ENCODE results near the gene PNPO.

PNPO gene

DNA sequence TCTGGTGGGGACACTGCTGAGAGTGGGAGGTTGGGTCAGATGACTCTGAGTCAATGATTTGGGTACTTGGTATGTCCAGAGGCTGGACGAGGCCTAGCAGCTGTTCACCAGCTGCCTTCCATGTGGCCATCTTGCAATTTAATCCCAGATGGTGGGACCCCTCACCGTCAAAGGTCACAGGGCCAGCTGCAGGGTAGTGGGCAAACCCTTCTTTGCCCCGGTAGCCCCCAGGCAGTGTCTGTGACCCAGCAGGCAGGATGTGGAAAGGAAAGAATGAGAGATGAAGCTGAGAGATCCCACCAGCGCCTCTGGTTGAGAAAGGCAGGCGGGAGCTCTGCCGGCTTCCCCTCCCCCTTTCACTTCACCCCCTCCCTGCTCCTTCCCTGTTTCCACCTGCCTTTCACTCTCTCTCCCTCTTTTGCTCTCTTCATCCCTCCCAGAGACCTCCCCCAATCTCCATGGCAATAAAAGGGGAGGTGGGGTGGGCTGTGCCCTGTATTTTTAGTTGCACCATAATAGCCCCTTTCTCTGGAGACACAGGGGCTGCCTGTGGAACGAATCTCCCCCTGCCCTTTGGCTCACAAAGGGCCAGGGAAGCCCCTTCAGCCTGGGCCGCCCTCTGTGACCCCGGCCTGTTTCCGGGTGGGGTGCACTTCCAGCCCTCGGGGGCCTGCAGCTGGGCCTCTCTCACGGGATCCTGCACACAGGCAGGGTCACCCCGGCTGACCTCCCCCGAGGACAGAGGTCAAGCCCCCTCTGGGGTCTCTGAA, 49.8 kb downstream of the PNPO start:
- no peak overlapping the region for H3K9ac ChIP-seq (ENCODE audit: low read depth, low read length)
- H3K36me3 ChIP-seq (ENCODE audit: control insufficient read depth, insufficient read depth, low read length): no peaks in the 10 kb centered on the region
- H3K27me3 ChIP-seq (ENCODE audit: control insufficient read depth, insufficient read depth, low read length): 0 out of 2 replicates have a peak, but pooled peaks cover 3% of the 10 kb centered on the region
- peaks cover 47% of the 10 kb centered on the region for H3K4me1 ChIP-seq (ENCODE audit: control insufficient read depth, insufficient read depth, low read length)
- H3K4me3 ChIP-seq (ENCODE audit: low read depth, low read length): peak overlapping the region; percentile 23; the same call in 1 of the 2 replicates
- peak overlapping the region; percentile 85 for H3K27ac ChIP-seq (ENCODE audit: low read depth, low read length)
- no peaks in the 10 kb centered on the region for H3K9me3 ChIP-seq (ENCODE audit: control insufficient read depth, insufficient read depth, low read length)

DNA sequence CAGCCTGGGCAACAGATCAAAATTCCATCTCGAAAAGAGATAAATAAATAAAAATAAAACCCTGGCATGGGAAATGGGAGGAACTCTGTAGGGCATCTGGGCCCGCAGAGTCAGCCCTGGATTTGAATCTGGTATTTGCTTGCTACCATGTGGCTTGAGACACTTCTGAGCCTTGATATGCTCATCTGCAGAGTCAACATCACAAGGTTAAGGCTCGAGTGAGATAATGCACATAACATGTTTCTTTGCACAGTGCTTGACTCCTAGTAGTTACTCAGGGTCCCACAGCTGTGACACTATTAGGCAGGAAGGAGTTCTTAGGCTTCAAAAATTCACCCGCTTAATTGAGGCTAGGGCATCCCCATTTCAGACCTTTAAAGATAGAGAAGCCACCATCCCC, 50.8 kb downstream of the PNPO start:
- Histone ChIP-seq H3K4me1 (ENCODE audit: control insufficient read depth, insufficient read depth, low read length) (peaks cover 39% of the 10 kb centered on the region), H3K36me3 (ENCODE audit: control insufficient read depth, insufficient read depth, low read length) (no peaks in the 10 kb centered on the region), H3K4me3 (ENCODE audit: low read depth, low read length) (no peak overlapping the region), H3K27me3 (ENCODE audit: control insufficient read depth, insufficient read depth, low read length) (0 out of 2 replicates have a peak, but pooled peaks cover 3% of the 10 kb centered on the region), H3K9ac (ENCODE audit: low read depth, low read length) (no peak overlapping the region), H3K27ac (ENCODE audit: low read depth, low read length) (no peak overlapping the region), H3K9me3 (ENCODE audit: control insufficient read depth, insufficient read depth, low read length) (no peaks in the 10 kb centered on the region)

- H3K9me3 ChIP-seq (ENCODE audit: control insufficient read depth, insufficient read depth, low read length): no peaks in the 10 kb centered on the region
- H3K4me3 ChIP-seq (ENCODE audit: low read depth, low read length): no peak overlapping the region
- H3K27me3 ChIP-seq (ENCODE audit: control insufficient read depth, insufficient read depth, low read length): 0 out of 2 replicates have a peak, but pooled peaks cover 3% of the 10 kb centered on the region
- no peaks in the 10 kb centered on the region for H3K36me3 ChIP-seq (ENCODE audit: control insufficient read depth, insufficient read depth, low read length)
- peaks cover 31% of the 10 kb centered on the region for H3K4me1 ChIP-seq (ENCODE audit: control insufficient read depth, insufficient read depth, low read length)
- no peak overlapping the region for H3K9ac ChIP-seq (ENCODE audit: low read depth, low read length)
- H3K27ac ChIP-seq (ENCODE audit: low read depth, low read length): no peak overlapping the region
Measured at GRCh38 chr17:47993031-47993564, 51.7 kb downstream of the PNPO start.

DNA sequence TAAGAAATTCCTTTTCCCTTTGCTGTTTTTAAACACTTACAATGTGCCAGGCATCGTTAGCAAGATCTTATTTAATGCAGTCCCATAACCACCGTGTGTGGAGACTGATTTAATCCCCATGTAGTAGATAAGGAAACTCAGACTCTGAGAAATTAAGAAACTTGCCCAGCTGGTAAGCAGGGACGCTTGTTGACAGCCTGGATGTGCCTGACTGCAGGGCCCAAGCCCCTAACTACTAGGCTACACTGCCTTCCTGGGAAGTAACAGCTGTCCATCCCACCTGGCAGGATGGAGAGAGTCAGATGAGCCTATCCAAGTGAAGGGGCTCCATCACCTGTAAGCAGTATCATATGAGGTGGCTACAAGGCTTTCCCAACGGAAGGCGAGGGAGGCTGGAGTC, 52.6 kb downstream of the PNPO start:
- Histone ChIP-seq H3K27me3 (ENCODE audit: control insufficient read depth, insufficient read depth, low read length) (0 out of 2 replicates have a peak, but pooled peaks cover 3% of the 10 kb centered on the region), H3K9me3 (ENCODE audit: control insufficient read depth, insufficient read depth, low read length) (no peaks in the 10 kb centered on the region), H3K9ac (ENCODE audit: low read depth, low read length) (no peak overlapping the region), H3K27ac (ENCODE audit: low read depth, low read length) (no peak overlapping the region), H3K4me3 (ENCODE audit: low read depth, low read length) (no peak overlapping the region), H3K4me1 (ENCODE audit: control insufficient read depth, insufficient read depth, low read length) (peaks cover 31% of the 10 kb centered on the region), H3K36me3 (ENCODE audit: control insufficient read depth, insufficient read depth, low read length) (no peaks in the 10 kb centered on the region)

GRCh38 chr17:47994724-47995123, 53.4 kb downstream of the PNPO start:
- Histone ChIP-seq H3K4me1 (ENCODE audit: control insufficient read depth, insufficient read depth, low read length) (peaks cover 35% of the 10 kb centered on the region), H3K27me3 (ENCODE audit: control insufficient read depth, insufficient read depth, low read length) (0 out of 2 replicates have a peak, but pooled peaks cover 3% of the 10 kb centered on the region), H3K4me3 (ENCODE audit: low read depth, low read length) (no peak overlapping the region), H3K36me3 (ENCODE audit: control insufficient read depth, insufficient read depth, low read length) (no peaks in the 10 kb centered on the region), H3K9me3 (ENCODE audit: control insufficient read depth, insufficient read depth, low read length) (no peaks in the 10 kb centered on the region), H3K9ac (ENCODE audit: low read depth, low read length) (no peak overlapping the region), H3K27ac (ENCODE audit: low read depth, low read length) (peak overlapping the region; percentile 61)

DNA sequence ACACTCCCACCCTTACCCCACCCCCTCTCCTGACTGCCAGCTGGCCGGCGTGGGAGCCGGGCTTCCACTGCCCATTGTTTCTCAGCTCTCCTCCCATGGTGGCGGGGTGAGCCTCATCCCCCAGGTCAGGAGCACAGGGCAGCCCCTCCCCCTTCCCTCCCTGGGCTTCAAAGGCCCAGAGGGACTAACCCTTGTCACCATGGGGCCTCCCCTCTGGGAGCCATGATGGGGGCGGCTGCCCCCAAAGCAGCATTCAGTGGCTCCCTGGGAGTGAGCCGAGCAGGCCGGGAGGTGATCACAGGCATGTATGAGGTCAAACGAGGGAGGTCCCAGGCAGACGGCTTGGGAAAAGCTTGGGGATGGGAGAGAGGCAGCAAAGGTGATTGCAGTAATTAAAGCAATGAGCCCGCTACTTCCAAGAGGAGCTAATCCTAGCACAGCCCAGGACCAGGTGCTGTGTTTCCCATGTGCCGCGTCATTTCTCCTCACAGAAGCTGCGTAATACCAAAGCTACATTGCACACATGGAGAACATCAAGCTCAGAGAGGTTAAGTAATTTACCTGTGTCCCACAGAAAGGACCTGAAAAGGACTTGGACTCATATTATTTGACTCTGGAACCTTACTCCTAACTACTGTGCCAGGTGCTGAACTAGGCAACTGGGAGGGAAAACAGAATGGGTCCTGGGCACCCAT, 54.0 kb downstream of the PNPO start:
- H3K9me3 ChIP-seq (ENCODE audit: control insufficient read depth, insufficient read depth, low read length): no peaks in the 10 kb centered on the region
- no peaks in the 10 kb centered on the region for H3K36me3 ChIP-seq (ENCODE audit: control insufficient read depth, insufficient read depth, low read length)
- H3K4me1 ChIP-seq (ENCODE audit: control insufficient read depth, insufficient read depth, low read length): peaks cover 38% of the 10 kb centered on the region
- no peak overlapping the region for H3K4me3 ChIP-seq (ENCODE audit: low read depth, low read length)
- H3K9ac ChIP-seq (ENCODE audit: low read depth, low read length): no peak overlapping the region
- peak overlapping the region; percentile 76 for H3K27ac ChIP-seq (ENCODE audit: low read depth, low read length)
- H3K27me3 ChIP-seq (ENCODE audit: control insufficient read depth, insufficient read depth, low read length): 0 out of 2 replicates have a peak, but pooled peaks cover 3% of the 10 kb centered on the region

DNA sequence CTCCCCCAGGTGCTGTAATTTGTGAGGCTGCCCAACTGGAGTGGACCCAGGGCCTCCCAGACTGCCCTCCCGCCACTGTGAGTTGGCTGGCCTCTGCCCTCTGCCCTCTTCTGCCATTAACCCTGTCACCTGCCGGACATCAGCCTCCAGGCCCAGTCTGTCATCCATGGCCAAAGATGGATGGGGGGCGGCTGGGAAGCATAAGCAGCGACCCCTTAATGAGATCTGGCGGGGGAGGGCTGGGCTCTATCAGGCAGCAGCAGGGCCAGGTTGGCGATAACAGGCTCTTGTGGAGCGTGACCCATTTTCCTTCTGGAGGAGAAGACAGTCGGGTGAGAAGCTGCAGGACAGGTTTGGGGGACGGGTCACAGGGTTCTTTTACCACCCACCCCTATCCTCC, 54.8 kb downstream of the PNPO start:
- Histone ChIP-seq H3K27me3 (ENCODE audit: control insufficient read depth, insufficient read depth, low read length) (0 out of 2 replicates have a peak, but pooled peaks cover 3% of the 10 kb centered on the region), H3K4me3 (ENCODE audit: low read depth, low read length) (no peak overlapping the region), H3K4me1 (ENCODE audit: control insufficient read depth, insufficient read depth, low read length) (peaks cover 31% of the 10 kb centered on the region), H3K9me3 (ENCODE audit: control insufficient read depth, insufficient read depth, low read length) (no peaks in the 10 kb centered on the region), H3K27ac (ENCODE audit: low read depth, low read length) (no peak overlapping the region), H3K9ac (ENCODE audit: low read depth, low read length) (no peak overlapping the region), H3K36me3 (ENCODE audit: control insufficient read depth, insufficient read depth, low read length) (no peaks in the 10 kb centered on the region)

DNA sequence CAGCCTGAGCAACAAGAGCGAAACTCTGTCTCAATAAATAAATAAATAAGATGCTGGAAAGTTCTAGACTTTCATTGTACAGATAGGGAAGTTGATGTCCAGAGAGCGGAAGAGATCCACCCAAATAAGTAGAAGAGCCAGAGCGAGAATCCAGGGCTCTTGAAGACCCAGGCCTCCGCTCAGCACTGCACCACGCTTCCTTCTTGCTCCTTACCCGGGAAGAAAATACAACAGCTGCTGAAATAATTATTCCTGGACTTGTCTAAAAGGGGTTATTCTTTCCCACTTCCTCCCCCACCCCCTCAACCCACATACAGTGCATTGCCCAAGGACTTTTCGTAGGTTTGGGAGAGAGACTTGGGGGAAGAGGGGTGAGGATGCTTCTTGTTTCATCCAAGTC, 56.2 kb downstream of the PNPO start:
- no peaks in the 10 kb centered on the region for H3K36me3 ChIP-seq (ENCODE audit: control insufficient read depth, insufficient read depth, low read length)
- H3K27me3 ChIP-seq (ENCODE audit: control insufficient read depth, insufficient read depth, low read length): 0 out of 2 replicates have a peak, but pooled peaks cover 3% of the 10 kb centered on the region
- peaks cover 27% of the 10 kb centered on the region for H3K4me1 ChIP-seq (ENCODE audit: control insufficient read depth, insufficient read depth, low read length)
- no peaks in the 10 kb centered on the region for H3K9me3 ChIP-seq (ENCODE audit: control insufficient read depth, insufficient read depth, low read length)
- no peak overlapping the region for H3K27ac ChIP-seq (ENCODE audit: low read depth, low read length)
- no peak overlapping the region for H3K9ac ChIP-seq (ENCODE audit: low read depth, low read length)
- no peak overlapping the region for H3K4me3 ChIP-seq (ENCODE audit: low read depth, low read length)

DNA sequence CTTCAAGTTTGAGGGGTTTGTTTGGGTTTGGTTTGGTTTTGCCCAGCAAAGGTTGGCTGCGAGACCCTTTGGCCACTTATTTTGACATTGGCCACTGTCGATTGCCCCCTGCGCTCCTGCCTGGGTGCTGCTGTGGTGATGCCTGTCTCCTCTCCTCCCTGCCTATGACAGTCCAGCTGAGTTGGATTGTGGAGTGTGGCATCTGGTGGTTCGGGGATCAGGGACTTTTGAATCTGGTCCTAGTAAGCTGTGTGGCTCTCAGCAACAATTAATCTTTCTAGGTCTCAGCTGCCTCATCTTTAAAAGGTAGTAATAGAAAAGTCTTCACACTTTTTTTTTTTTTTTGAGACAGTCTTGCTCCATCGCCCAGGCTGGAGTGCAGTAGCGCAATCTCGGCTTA, 56.7 kb downstream of the PNPO start:
- H3K4me3 ChIP-seq (ENCODE audit: low read depth, low read length): no peak overlapping the region
- H3K9ac ChIP-seq (ENCODE audit: low read depth, low read length): no peak overlapping the region
- H3K9me3 ChIP-seq (ENCODE audit: control insufficient read depth, insufficient read depth, low read length): no peaks in the 10 kb centered on the region
- no peak overlapping the region for H3K27ac ChIP-seq (ENCODE audit: low read depth, low read length)
- peaks cover 31% of the 10 kb centered on the region for H3K4me1 ChIP-seq (ENCODE audit: control insufficient read depth, insufficient read depth, low read length)
- no peaks in the 10 kb centered on the region for H3K36me3 ChIP-seq (ENCODE audit: control insufficient read depth, insufficient read depth, low read length)
- H3K27me3 ChIP-seq (ENCODE audit: control insufficient read depth, insufficient read depth, low read length): 0 out of 2 replicates have a peak, but pooled peaks cover 3% of the 10 kb centered on the region

Measured in HUES48 (cell line).